Measurements from ENCODE around the gene NEGR1.

NEGR1 gene

GRCh38 chr1:72229893-72230292 lies 52.4 kb downstream of the NEGR1 start:
- no peak for DNase-seq

GRCh38 chr1:72227667-72228066 lies 54.7 kb downstream of the NEGR1 start:
- no peak for DNase-seq

GRCh38 chr1:72224506-72224905 lies 57.8 kb downstream of the NEGR1 start:
- no peak for DNase-seq

- no peak for DNase-seq
Measured at GRCh38 chr1:72221811-72222210, 60.5 kb downstream of the NEGR1 start.

- no peak for DNase-seq
Measured at GRCh38 chr1:72218141-72218739, 64.1 kb downstream of the NEGR1 start.

- no peak for DNase-seq
Measured at GRCh38 chr1:72207059-72207458, 75.3 kb downstream of the NEGR1 start.

- DNase-seq: no peak
Measured at GRCh38 chr1:72202761-72203160, 79.6 kb downstream of the NEGR1 start.

GRCh38 chr1:72197786-72198185 lies 84.6 kb downstream of the NEGR1 start:
- no peak for DNase-seq

GRCh38 chr1:72186733-72187307 lies 95.5 kb downstream of the NEGR1 start:
- DNase-seq: no peak

- no peak for DNase-seq
Measured at GRCh38 chr1:72184099-72184701, 98.1 kb downstream of the NEGR1 start.

- DNase-seq: no peak
Measured at GRCh38 chr1:72182859-72183258, 99.5 kb downstream of the NEGR1 start.

- no peak for DNase-seq
Measured at GRCh38 chr1:72178266-72178665, 104.1 kb downstream of the NEGR1 start.

GRCh38 chr1:72177711-72178110 lies 104.6 kb downstream of the NEGR1 start:
- no peak for DNase-seq

GRCh38 chr1:72170246-72170645 lies 112.1 kb downstream of the NEGR1 start:
- no peak for DNase-seq

- no peak for DNase-seq
Measured at GRCh38 chr1:72166426-72166825, 115.9 kb downstream of the NEGR1 start.

- no peak for DNase-seq
Measured at GRCh38 chr1:72150508-72150907, 131.8 kb downstream of the NEGR1 start.

- no peak for DNase-seq
Measured at GRCh38 chr1:72141875-72142274, 140.5 kb downstream of the NEGR1 start.

- no peak for DNase-seq
Measured at GRCh38 chr1:72140222-72140621, 142.1 kb downstream of the NEGR1 start.

GRCh38 chr1:72137656-72138055 lies 144.7 kb downstream of the NEGR1 start:
- DNase-seq: no peak

- no peak for DNase-seq
Measured at GRCh38 chr1:72129869-72130268, 152.5 kb downstream of the NEGR1 start.

- DNase-seq: no peak
Measured at GRCh38 chr1:72122099-72122880, 160.0 kb downstream of the NEGR1 start.

GRCh38 chr1:72119491-72119890 lies 162.8 kb downstream of the NEGR1 start:
- DNase-seq: no peak

GRCh38 chr1:72117621-72118020 lies 164.7 kb downstream of the NEGR1 start:
- no peak for DNase-seq

- no peak for DNase-seq
Measured at GRCh38 chr1:72115290-72115689, 167.0 kb downstream of the NEGR1 start.

All from activated CD4-positive, CD25-positive, alpha-beta regulatory T cell treated with anti-CD3 and anti-CD28 coated beads, Interleukin-2, amount 50 U/mL, for 72 hours (primary cell).